ENCODE measurements around the gene SPRR1A.
"Not testable (repeated sequence)": the region's sequence is repeated elsewhere in the genome, so short reads cannot be mapped to it uniquely, and the experiment has no call there.

Gene SPRR1A

DNA sequence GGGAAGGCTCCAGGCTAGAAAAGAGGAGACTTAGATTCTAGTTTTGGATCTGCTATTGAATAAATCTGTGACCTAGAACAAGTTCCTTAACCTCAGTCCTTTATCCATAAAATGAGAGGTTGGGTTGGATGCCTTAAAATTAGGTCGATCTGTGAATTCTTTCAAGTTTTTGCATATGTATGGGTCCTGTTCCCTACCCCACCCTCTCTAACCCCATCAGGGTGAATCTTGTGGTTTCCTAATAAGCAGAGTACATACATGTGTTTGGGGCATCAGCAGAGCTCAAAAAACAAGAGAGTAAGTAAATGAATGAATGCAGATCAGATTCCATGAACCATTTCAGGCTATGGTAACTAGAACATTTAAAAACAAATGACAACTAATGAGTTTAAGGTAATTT lies 7.2 kb upstream of the SPRR1A start:
- DNase-seq: no peak

DNA sequence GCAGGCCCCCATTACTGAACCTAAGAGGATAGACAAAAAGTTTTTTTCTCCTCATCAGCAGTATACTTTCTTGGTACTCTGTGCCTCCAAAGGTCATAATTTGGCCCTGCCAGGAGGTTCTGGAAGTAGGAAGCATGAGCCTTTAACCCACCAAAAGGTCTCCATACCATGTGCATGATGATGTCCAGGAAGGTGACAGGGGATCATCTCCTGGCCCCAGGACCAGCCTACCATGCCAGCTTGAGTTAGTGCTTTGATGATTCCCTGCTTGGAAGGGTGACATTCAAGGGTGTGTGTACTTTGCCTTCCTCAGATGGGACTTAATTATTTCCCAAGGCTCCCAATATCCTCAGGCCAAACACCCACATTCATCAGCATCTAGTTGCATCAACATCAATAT lies 6.3 kb upstream of the SPRR1A start:
- DNase-seq: no peak

DNA sequence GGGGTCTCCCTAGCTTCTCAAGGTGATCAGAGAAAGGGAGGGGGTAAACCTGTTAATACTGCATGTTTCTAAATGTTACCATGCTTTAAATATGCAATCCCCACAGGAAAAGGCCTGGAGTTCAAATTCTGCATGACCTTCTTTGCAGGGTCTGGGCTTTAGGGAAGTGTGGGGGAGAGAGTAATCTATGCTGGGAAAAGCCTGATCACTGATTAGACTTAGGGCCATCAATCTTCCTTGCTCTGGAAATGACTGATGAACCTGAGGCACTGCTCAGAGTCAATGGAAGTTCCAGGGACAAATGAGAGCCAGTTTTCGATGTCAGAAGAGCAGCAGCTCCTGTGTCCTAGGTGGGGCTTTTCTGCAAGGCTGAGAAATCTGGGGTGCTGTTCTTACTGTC lies 3.2 kb upstream of the SPRR1A start:
- no peak for DNase-seq

DNA sequence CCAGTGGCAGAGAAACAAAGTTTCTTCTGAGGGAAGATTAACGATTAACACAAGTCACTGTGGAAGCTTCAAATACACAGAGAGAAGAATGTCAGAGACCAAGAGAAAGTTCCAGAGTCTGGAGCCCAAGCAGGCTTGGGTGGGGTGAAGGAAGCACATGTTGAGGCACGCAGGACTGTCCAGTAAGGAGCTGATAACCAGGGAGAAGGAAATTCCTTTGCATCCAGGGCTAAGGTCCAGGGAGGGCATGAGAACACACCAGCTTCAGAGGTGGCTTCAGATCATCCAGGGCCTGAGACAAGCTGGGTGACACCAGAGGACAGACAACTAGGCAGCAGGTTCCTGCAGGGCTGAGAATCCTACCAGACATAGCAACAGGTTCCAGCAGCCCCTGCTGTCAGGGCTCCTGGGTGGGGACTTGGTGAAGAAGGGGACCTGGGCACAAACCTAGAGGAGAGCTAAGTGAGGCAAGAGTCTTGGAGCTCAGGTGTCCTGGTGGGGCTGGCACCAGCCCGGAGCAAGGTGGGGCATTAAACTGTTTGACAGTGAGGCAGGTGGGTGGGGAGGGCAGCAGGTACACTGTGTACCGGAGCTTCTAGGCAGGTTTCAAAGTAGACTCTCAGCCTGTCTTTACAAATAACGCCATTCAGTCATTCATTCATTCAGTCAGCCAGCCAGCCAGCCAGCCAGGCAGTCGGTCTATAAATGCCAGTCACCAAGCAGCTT lies 2.6 kb upstream of the SPRR1A start:
- DNase-seq: no peak

DNA sequence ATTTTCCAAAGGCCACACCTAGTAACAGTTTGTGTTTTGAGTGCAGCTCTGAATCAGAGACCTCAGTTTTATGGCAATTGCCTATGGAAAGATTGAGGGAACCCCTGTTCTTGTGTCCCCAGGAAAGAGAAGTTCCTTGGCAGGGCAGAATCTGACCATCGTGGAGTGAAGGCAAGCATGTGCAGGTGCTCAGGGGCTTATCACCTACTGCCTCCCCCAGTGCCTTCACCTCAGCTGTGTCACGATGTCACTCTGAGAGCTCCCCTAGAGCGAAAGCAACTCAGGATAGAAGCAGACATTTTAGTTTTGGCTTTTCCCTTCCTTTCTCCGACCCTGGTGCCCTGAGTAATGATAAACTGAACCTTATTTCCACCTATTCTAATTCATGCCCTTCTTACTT lies 1.8 kb upstream of the SPRR1A start:
- DNase-seq: no peak

DNA sequence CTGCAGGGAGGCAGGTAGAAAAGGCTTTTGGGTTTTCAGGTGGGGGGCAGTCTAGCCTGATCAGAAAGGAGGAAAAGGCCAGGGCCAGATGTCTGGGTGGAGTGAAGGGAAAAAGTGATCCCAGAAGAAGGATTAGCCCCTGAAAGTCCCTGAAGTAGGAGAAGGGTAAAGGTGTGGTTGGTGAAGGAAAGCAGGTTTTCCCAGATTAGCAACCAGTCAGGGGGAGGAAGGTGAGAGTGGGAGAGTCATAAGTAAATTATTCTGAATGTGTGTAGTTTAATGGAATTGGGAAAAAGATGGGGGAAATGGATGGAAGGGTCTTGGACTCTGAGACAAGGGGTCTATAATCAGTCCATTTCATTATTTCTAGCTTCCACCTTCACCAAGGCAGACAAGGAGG lies 647 bp upstream of the SPRR1A start:
- no peak for DNase-seq

DNA sequence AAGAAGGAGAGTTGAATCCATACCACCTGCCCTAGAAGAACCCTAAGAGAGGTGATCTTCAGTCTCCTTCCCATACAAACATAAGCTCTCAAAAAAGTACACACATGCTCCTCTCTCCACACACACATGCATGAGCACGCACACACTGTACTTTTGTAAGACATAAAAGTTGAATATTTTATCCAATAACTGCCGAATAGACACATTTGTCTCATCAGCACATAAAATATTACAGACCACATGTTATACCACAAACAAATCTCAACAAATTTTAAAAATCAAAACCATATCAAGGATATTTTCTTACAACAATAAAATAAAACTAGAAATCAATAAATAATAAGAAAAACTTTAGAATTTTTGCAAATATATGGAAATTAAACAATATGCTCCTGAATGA lies 2.7 kb downstream of the SPRR1A start:
- DNase-seq: no peak

DNA sequence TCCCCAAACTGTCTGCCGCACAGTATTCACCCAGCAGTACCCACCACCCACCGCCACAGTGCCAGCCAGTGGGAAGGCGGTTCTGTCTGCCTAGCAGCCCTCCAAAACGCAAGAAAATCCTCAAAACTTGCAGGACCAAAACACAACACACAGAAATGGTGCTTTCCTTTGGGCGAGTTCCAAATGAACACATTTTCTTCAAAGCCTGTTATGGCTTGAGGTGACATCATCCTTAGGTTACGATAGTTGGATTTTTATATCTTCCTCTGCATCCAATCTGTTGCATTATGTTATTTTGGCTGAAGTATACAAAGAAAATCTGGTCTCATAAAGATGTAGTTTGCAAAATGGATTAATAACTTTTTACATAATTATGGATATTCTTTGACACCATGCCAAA lies 9.3 kb downstream of the SPRR1A start:
- no peak for DNase-seq

DNA sequence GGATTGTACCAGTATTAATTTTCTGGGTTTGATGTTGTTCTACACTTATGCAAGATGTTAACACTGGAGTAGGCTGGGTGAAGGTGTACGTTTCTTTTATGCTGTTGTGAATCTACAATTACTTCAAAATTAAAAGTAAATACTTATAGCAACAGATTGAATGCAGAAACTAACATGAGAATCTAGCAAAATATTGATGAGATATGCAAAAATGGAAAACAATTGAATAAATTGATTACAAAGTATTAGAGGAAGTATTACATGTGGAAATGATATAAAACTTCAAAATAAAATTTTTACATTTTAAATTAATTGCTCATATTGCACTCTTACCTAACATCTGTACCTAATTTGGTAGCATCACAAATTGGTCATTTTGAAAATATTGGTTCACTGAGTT lies 12.0 kb downstream of the SPRR1A start:
- no peak for DNase-seq

DNA sequence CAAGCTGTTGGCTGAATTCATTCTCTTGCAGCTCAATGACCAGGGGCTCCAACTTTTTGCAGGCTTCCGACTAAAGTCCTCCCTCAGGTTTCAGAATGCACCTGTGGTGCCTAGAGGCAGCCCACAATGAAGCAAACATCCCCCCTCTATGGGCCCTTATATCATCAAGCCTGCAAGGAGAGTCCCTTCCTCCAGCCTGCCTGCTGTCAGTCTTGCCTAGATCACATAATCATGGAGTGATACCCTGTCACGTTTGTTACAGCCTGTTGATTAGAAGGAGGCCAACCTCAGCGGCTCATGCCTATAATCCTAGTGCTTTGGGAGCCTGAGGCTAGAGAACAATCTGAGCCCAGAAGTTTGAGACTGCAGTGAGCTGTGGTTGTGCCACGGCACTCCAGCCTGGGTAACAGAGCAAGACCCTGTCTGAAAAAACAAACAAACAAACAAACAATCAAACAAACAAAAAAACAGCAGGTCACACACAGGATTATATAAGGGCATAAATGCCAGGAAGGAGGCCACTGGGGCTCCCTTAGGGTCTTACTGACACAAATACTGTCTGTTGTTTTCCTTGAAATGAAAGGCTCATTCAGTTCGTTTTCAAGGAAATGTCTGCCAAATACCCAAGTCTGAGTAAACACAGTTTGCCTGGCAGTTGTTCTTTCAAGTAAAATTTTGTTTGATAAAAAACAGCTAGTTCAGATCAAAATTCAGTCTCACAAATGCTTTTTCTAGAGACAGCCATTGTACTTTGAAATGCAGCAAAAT lies 12.9 kb downstream of the SPRR1A start:
- DNase-seq: no peak

DNA sequence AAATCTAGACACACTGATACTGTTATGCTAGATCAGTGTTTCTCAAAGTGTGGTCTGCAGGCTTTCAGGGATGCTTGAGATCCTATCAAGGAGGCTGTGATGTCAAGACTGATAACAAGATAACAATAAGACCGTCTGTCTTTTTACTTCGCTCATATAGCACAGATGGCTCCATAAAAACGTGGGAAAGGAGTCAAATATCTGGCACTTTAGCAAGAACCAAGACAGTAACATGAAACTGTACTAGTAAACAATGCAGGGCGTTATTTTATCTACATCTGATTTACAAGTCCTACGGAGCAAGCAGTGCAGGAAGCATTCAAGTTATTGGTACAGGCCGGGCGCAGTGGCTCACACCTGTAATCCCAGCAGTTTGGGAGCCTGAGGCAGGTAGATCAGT lies 14.0 kb downstream of the SPRR1A start:
- DNase-seq: no peak

DNA sequence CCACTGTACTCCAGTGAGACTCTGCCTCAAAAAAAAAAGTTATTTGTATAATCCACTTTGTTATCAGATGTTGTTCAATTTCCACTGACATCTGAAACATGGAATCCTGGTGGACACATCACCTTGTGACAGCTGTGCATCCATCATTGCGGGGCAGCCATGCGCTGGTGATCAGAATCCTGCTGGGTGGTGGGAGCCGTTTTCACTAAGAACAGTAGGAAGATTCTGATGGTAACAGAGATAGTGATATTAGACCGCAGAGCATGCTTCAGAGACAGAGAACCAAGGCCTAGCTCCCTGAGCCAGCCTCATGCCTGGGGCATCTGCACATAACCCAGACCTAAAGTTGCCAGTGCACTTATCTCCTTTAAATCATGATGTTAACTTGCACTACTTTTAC lies 14.6 kb downstream of the SPRR1A start:
- no peak for DNase-seq

DNA sequence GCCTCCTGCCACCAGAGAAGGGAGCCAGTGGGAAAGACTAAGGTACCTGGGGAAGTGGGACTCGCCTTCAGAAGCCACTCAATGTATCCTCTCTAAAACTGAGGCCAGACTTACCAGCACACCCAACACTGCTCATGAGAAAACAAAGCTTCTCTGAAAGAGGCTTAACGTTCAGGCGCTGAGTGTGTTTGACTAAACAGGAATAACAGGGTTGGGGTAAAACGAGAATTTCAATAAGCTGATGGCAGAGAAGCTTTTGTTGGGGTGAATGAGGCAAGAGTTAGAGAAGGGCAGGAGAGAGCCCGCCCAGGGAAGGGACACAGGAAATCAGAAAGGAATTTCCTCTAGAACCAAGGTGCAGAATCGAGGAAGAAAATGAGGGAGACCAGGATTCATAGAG lies 15.9 kb downstream of the SPRR1A start:
- DNase-seq: no peak

DNA sequence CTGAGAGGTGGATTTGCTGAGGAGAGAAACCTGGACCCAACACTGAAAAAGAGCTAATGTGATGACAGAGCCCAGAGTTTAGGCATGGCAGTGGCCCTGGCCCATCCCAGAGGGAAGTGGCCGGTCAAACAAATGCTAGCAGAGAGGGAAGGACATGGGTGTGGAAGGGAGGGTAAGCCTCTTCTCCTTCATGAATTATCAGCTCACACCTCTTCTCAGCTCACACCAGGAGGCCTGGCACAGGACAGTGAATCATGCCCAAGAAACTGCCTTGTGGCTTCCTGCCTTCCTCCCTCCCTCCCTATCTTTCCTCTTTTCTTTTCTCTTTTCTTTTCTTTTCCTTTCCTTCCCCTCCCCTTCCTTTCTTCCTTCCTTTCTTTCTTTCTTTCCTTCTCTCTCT lies 16.4 kb downstream of the SPRR1A start:
- DNase-seq: no peak

DNA sequence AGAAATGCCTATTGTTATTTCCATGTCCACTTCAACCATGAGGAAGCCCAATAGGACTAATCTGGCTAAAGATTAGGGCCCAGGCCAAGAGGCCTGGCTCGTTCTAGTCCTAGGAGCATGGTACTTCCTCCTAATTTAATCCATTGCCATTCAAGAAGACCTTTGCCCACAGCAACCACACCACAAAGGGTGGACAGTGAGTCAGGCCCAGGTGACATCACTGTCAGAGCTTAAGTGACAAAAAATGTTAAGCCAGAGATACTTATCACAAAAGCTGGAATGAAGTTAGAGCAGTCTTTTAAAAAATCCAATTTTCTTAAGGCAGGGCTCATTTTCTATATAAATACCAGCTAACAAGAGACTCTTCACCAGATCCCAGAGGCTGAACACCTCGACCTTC lies 17.5 kb downstream of the SPRR1A start, which contains the start of gene SPRR3:
TSS of gene SPRR3 (plus strand) at position 368 of the 400 bp plus-strand sequence. CDS start 1,272 bp downstream, outside the sequence.
- DNase-seq: no peak

DNA sequence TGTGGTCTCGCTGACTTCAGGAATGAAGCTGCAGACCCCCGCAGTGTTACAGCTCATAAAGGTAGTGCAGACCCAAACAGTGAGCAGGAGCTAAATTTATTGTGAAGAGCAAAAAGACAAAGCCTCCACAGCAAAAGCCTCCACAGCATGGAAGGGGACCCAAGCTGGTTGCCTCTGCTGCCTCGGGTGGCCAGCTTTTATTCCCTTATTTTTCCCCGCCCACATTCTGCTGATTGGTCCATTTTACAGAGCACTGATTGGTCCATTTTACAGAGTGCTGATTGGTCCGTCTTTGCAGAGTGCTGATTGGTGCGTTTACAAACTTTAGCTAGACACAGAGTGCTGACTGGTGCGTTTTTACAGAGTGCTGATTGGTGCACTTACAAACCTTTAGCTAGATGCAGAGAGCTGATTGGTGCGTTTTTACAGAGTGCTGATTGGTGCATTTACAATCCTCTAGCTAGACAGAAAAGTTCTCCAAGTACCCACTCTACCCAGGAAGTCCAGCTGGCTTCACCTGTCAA lies 27.4 kb downstream of the SPRR1A start:
- not testable (repeated sequence) for DNase-seq

DNA sequence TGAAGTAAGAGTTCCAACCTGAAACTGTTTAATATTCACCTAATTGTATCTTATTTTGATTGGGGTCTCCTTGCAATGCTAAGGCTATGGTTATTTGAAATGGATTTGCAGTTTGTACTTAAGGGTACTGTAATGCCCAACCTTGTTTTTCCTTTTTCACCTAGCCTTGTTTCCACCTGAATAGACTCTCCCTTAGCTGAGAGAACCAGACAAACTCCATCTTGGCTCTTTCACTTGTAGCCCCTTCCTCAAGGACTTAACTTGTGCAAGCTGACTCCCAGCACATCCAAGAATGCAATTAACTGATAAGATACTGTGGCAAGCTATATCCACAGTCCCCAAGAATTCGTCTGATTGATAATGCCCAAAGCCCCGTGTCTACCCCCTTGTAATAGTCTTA lies 37.9 kb downstream of the SPRR1A start:
- DNase-seq: not testable (repeated sequence)

DNA sequence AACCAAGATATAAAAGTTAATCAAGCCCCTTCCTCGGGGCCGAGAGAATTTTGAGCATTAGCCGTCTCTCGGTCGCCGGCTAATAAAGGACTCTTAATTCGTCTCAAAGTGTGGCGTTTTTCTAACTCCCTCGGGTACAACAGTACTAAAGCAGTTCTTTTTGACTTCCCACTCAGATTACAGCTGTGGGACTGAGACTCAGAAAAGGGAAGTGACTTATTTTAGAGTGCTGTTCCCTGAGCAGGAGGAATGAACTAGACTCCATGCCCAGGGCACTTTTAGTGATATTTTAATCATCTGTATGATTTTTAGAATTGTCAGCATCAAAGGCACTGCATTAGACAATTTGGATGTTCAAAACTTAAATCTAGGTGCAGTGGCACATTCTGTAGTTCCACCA lies 38.5 kb downstream of the SPRR1A start:
- not testable (repeated sequence) for DNase-seq

DNA sequence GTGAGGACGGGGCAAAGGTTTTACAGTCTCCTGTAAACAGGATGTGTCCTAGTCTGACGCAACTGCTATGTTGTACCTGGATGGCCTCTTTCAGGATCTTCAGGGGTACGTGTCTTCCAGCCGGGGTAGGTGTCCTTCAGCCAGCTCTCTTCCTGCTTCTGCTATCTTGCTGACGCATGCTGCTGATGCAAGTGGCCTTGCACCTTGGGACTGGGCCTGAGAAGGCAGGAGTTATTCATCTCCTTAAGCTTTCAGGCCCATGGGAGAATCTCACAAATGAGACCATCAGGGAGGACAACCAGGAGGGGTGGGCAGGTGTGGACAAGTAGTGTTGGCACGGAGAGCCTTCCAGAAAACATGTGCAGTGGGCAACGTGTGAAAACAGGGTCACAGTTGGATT lies 39.2 kb downstream of the SPRR1A start:
- no peak for DNase-seq

DNA sequence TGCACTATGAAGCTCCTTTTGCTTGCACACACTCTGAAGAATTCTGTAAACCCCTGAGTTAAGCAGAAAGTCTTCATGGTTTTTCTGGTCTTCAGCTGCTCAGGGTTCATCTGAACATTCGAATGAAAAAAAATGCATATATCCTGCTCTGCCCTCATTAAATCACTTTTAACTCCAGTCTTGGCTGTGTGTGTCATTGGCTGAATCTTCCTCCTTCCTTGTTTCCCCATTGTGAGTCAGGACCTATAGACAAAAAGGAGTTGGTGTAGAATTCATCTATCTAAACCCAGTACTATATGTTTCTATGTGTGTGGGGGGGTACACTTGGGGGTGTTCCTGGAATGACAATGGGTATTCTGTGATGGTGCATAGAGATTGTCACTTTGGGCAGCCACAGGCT lies 40.5 kb downstream of the SPRR1A start:
- no peak for DNase-seq

DNA sequence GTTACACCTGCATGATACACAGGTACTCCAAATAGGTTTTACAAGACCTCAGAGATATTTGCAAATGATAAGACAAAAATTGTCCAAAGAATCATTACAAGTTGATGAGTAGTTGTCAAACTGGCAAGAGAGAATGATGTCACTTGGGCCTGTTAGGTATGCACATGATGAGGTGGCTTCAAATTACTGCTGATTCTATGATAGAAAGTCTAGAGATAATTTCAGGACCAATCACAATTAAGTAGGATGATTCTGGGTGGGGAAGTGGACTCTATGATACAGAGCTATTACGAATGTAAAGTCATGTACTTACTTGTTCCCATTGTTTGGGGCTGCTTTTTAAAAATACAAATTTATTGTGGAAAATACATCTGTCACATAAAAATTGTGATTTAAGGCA lies 41.9 kb downstream of the SPRR1A start:
- DNase-seq: no peak

DNA sequence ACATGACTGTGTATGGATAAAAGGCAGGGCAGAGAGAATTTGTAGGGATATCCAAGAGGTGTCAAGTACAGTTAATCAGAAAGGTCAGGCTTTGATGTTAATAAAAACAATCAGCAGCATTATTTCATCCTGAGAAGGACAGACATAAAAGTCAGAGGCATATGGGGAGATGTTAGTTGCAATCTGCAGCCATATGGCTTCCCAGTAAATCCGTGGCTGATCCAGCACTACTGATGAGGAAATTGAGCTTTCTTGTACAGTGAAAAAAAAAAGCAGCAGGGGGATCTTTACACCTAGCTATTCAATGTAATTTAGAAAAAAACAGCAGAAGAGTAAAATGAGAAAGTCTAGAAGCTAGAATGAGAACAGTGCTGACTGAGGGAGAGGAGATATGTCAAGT lies 44.9 kb downstream of the SPRR1A start:
- DNase-seq: no peak

DNA sequence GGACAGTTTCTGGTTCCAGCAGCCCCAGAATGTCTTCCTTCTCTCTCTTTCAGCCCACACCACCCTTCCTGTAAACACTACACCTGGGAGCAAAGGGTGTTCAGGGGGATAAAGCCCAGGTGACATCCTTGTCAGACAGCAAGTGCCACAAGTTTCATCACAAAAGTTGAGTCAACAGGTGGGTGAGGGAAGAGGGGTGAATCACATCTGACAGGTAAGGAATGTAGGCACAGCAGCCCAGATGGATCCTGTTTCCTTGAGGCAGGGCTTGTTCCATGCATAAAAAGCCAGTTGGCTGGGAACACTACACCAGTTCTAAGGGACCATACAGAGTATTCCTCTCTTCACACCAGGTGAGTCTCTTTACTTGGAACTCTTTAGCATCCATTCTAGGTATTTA lies 47.0 kb downstream of the SPRR1A start, which contains the start of gene SPRR1B:
TSS of gene SPRR1B (plus strand) at position 309 of the 400 bp plus-strand sequence. CDS start 1,143 bp downstream, outside the sequence.
- DNase-seq: no peak

DNA sequence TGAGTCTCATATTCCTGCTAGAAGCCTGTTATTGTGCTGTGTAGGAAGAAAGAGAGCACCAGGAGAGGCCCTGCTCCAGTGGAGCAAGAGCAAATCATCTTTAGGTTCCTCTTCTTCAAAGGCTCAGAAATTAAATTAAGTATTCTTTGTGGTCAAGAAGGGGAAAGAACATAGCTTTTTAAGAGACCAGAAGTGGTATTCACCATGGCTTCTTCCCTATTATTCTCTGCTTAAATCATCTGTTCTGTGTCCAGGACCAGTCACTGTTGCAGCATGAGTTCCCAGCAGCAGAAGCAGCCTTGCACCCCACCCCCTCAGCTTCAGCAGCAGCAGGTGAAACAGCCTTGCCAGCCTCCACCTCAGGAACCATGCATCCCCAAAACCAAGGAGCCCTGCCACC lies 48.2 kb downstream of the SPRR1A start:
- no peak for DNase-seq
